Ascending aorta (tissue), 2 donors: ENCODE data around the gene HLF. TPM values are rescaled to one million over a fixed set of nuclear protein-coding genes. Genes with fewer than 3 reads are reported as not detected.

Experiments
- DNase-seq, 2 donors: peaks; one replicate each; pipeline ENCODE4 v3.0.0-alpha.2; 2019; ENCODE audit warnings: low spot score in 2 of 2
- H3K27ac ChIP-seq, 2 donors: fragments of 200-600 bp; sonication (generic); one replicate each; pipeline ENCODE4 v1.5.1; 2016 to 2017; ENCODE audit warnings: mild to moderate bottlenecking in 1 of 2
- H3K27me3 ChIP-seq: fragments of 200-600 bp; sonication (generic); one replicate; pipeline ENCODE4 v1.5.1; 2017
- H3K36me3 ChIP-seq, 2 donors: fragments of 200-600 bp; sonication (generic); one replicate each; pipeline ENCODE4 v1.5.1; 2016
- H3K4me1 ChIP-seq, 2 donors: fragments of 200-600 bp; sonication (generic); one replicate each; pipeline ENCODE4 v1.5.1; 2016 to 2017; ENCODE audit warnings: mild to moderate bottlenecking in 1 of 2
- H3K4me3 ChIP-seq, 2 donors: fragments of 200-600 bp; sonication (generic); one replicate each; pipeline ENCODE4 v1.5.1; 2016 to 2017; ENCODE audit warnings: mild to moderate bottlenecking in 1 of 2
- H3K9me3 ChIP-seq, 2 donors: fragments of 200-600 bp; sonication (generic); one replicate each; pipeline ENCODE4 v1.5.1; 2016
- intact Hi-C: fragments of 100-400 bp; cut with DNase I; formaldehyde crosslinking; loops from one replicate; pipeline ENCODE4 v1.15.1; 2023
- total RNA-seq: library from RNA; depleted of rRNA; stranded (reverse); fragments of >200 nt; gene quantifications from one replicate; pipeline ENCODE4 v1.1.0, GENCODE V29; 2016
- TF ChIP-seq, protein P1 (sequence below), 3 experiments: fragments of 200-600 bp in 2 of 3; fragments of 450-650 bp in 1 of 3; sonication (generic) in 2 of 3; IDR thresholded peaks; one replicate each; pipeline ENCODE4 v1.5.1; 2016 to 2019; ENCODE audit warnings: antibody characterized with exemption in 3 of 3, mild to moderate bottlenecking in 1 of 3, moderate library complexity in 1 of 3

The HLF gene
- total RNA-seq, 1 donor from 2014 or later = 11.3 TPM

DNA sequence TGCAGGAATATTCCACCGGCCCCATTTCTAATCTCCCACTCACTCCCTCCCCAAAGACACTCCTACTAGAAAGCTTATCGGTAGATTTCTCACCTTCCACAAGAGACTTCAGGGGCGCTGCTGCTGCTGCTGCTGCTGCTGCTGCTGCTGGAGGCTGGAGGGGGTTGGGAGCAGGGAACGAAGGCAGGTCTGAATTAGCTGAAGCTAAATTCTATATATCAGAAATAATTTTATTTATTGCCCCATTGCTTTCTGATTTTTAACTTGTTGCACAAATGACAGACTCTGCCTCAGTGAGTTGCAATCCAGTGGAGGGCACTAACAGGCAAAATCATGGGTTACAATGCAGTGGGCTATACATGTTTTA lies 25.8 kb upstream of the HLF start:
- intact Hi-C loops = loop anchor here (1.0 to 5.0 kb wide), 5 partner anchors 25 to 272 kb away; partner anchors contain the start of genes COX11, HLF, MMD and STXBP4
- H3K4me3 ChIP-seq = peak overlapping the region; percentile 55 to 65
- H3K9me3 ChIP-seq = no peaks in the 10 kb centered on the region
- no peak overlapping the region for H3K27ac ChIP-seq
- peaks cover 5 to 10% of the 10 kb centered on the region in 2 donors for H3K4me1 ChIP-seq
- no peak for DNase-seq
- H3K36me3 ChIP-seq = no peaks in the 10 kb centered on the region
- TF ChIP-seq, protein P1, sequence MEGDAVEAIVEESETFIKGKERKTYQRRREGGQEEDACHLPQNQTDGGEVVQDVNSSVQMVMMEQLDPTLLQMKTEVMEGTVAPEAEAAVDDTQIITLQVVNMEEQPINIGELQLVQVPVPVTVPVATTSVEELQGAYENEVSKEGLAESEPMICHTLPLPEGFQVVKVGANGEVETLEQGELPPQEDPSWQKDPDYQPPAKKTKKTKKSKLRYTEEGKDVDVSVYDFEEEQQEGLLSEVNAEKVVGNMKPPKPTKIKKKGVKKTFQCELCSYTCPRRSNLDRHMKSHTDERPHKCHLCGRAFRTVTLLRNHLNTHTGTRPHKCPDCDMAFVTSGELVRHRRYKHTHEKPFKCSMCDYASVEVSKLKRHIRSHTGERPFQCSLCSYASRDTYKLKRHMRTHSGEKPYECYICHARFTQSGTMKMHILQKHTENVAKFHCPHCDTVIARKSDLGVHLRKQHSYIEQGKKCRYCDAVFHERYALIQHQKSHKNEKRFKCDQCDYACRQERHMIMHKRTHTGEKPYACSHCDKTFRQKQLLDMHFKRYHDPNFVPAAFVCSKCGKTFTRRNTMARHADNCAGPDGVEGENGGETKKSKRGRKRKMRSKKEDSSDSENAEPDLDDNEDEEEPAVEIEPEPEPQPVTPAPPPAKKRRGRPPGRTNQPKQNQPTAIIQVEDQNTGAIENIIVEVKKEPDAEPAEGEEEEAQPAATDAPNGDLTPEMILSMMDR (IDR thresholded peaks at IDR 0.05) = no peak
- H3K27me3 ChIP-seq = no peaks in the 10 kb centered on the region

DNA sequence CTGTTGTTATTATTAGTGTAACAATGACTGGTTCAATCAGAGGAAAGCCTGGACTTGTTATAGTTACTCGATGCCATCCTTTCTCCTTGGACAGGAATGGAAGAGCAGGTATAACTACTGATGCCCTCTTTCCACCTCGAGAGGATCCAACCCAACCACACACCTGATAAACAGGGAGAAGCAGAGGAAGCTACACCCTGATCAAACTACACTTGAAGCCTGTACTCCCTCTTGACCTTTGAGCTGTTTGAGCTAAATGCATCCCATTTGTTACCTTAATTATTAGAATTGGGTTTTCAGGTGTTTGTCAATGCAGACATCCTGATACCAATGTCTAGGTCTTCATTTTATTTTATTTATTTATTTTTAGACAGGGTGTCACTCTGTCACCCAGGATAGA lies 23.7 kb upstream of the HLF start:
- intact Hi-C loops = no loop called here
- H3K27ac ChIP-seq = no peak overlapping the region
- H3K27me3 ChIP-seq = no peaks in the 10 kb centered on the region
- peaks cover 5 to 10% of the 10 kb centered on the region in 2 donors for H3K4me1 ChIP-seq
- no peak overlapping the region for H3K4me3 ChIP-seq
- TF ChIP-seq, protein P1 (IDR thresholded peaks at IDR 0.05) = no peak
- DNase-seq = no peak
- no peaks in the 10 kb centered on the region for H3K36me3 ChIP-seq
- H3K9me3 ChIP-seq = no peaks in the 10 kb centered on the region

DNA sequence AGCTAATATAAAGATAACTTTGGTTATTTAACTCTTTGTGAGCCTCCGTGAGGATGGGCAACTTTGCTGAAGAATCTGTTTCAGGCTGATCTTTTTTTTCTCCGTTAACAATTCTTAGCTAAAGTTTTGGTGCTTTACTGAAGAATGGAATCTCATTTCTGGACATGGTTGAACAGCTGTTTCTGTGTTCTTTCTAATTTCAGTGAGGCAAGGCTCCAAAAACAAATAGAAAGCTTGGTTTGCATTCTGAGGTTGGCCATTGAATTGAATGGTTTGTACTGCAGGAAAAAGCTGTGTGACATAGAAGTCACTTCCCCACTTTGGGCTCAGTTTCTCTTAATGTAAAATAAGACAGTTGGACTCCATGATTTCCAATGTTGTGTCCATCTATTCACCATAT lies 22.3 kb upstream of the HLF start:
- TF ChIP-seq, protein P1 (IDR thresholded peaks at IDR 0.05) = no peak
- no peak overlapping the region for H3K27ac ChIP-seq
- no peaks in the 10 kb centered on the region for H3K27me3 ChIP-seq
- H3K4me3 ChIP-seq = no peak overlapping the region
- DNase-seq = no peak
- no peaks in the 10 kb centered on the region for H3K36me3 ChIP-seq
- intact Hi-C loops = no loop called here
- no peaks in the 10 kb centered on the region for H3K9me3 ChIP-seq
- H3K4me1 ChIP-seq = peaks cover 5 to 10% of the 10 kb centered on the region in 2 donors

DNA sequence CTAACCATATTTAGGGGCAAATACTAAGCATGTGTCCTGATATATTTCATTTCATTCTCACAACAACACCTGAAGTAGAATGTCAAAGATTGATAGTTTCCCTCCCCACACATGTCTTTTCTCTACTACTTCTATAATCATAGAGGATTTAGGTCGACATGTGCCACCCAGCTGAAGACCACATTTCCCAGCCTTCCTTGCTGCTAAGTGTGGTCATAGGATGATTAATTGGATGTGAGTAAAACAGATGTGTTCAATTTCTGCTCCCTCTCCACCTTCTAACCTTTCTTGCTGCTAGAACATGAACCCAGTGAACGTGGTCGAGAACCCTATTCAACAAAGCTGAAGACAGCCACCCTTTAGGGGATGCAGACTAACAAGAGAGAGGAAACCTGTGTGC lies 18.8 kb upstream of the HLF start:
- Histone ChIP-seq H3K4me3 (no peak overlapping the region), H3K36me3 (no peaks in the 10 kb centered on the region), H3K4me1 (no peaks in the 10 kb centered on the region), H3K27ac (no peak overlapping the region), H3K9me3 (no peaks in the 10 kb centered on the region), H3K27me3 (no peaks in the 10 kb centered on the region)
- DNase-seq = no peak
- TF ChIP-seq, protein P1 (IDR thresholded peaks at IDR 0.05) = no peak
- intact Hi-C loops = no loop called here

DNA sequence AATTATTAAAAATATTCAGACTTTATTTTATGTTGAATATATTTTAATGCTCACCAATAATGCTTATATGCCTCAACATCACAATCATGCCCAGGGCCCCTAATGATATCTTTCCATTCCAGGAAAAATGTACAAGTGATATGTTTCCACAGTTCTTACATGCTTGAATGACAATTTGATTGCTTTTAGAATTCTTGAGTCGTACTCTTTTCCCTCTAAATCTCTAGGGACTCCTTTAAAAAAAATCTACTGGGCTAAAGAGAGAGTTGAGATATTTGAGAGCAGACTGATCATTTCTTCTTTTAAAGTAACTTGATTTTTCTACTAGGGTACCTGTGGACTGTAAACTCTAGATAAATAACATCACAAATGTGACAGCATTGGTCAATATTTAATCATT lies 18.2 kb upstream of the HLF start:
- Histone ChIP-seq H3K27me3 (no peaks in the 10 kb centered on the region), H3K4me3 (no peak overlapping the region), H3K27ac (no peak overlapping the region), H3K4me1 (no peaks in the 10 kb centered on the region), H3K9me3 (no peaks in the 10 kb centered on the region), H3K36me3 (no peaks in the 10 kb centered on the region)
- TF ChIP-seq, protein P1 (IDR thresholded peaks at IDR 0.05) = no peak
- no peak for DNase-seq
- intact Hi-C loops = no loop called here

DNA sequence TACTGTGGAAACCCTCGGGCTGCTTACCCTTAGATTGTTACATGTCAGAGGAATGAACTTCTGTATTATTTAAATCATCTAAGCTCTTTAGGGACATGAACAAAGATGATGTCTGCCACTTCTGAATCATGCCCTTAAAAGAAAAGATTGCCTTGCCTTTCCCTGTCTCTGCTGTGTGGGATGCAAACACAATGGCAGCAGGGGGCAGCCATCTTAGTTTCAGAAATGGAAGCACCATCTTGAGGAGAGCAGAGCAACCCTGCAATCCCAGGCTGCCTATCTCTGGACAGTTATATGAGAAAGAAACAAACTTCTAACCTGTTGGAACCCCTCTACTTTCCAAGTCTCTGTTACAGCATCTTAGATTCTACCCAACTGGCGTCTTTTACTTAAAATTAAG lies 16.7 kb upstream of the HLF start:
- intact Hi-C loops = no loop called here
- TF ChIP-seq, protein P1 (IDR thresholded peaks at IDR 0.05) = no peak

More for the DNA sequence above, 16.7 kb upstream of the HLF start:
- Histone ChIP-seq H3K9me3 (no peaks in the 10 kb centered on the region), H3K27ac (no peak overlapping the region), H3K4me3 (no peak overlapping the region), H3K4me1 (no peaks in the 10 kb centered on the region), H3K36me3 (no peaks in the 10 kb centered on the region), H3K27me3 (no peaks in the 10 kb centered on the region)
- no peak for DNase-seq
